ENCODE data around the gene AP2B1.

The AP2B1 gene

GRCh38 chr17:35664685-35665084, 77.6 kb downstream of the AP2B1 start:
- TF ChIP-seq CTCF (IDR thresholded peaks at IDR 0.05; ENCODE audit: extremely low read depth, missing control alignments), result no peak
- DNase-seq (ENCODE audit: low spot score), result no peak

- no peak for DNase-seq (ENCODE audit: low spot score)
- TF ChIP-seq CTCF (IDR thresholded peaks at IDR 0.05; ENCODE audit: extremely low read depth, missing control alignments), result no peak
Measured at GRCh38 chr17:35665662-35666061, 78.5 kb downstream of the AP2B1 start.

GRCh38 chr17:35666070-35666469, 78.9 kb downstream of the AP2B1 start:
- no peak for DNase-seq (ENCODE audit: low spot score)
- no peak for TF ChIP-seq CTCF (IDR thresholded peaks at IDR 0.05; ENCODE audit: extremely low read depth, missing control alignments)

GRCh38 chr17:35666967-35667532, 79.9 kb downstream of the AP2B1 start:
- TF ChIP-seq CTCF (IDR thresholded peaks at IDR 0.05; ENCODE audit: extremely low read depth, missing control alignments), result no peak
- no peak for DNase-seq (ENCODE audit: low spot score)

GRCh38 chr17:35668802-35669201, 81.7 kb downstream of the AP2B1 start:
- TF ChIP-seq CTCF (IDR thresholded peaks at IDR 0.05; ENCODE audit: extremely low read depth, missing control alignments), result no peak
- no peak for DNase-seq (ENCODE audit: low spot score)

GRCh38 chr17:35674552-35674951, 87.4 kb downstream of the AP2B1 start:
- DNase-seq (ENCODE audit: low spot score), result no peak
- no peak for TF ChIP-seq CTCF (IDR thresholded peaks at IDR 0.05; ENCODE audit: extremely low read depth, missing control alignments)

GRCh38 chr17:35676441-35676840, 89.3 kb downstream of the AP2B1 start:
- DNase-seq (ENCODE audit: low spot score), result no peak

More at GRCh38 chr17:35676441-35676840, 89.3 kb downstream of the AP2B1 start:
- TF ChIP-seq CTCF (IDR thresholded peaks at IDR 0.05; ENCODE audit: extremely low read depth, missing control alignments), result no peak

Data from GM20000 (cell line).